IMR-90 (cell line): ENCODE results near the gene C11orf71. TPM values are rescaled to one million over a fixed set of nuclear protein-coding genes. Genes with fewer than 3 reads are reported as not detected.

Experiments used
- ATAC-seq: fragments of 200-7000 bp; cut with Tn5 transposase; 2 replicates; pipeline ENCODE4 v1.9.1; 2020; ENCODE audit warnings: low read depth, mild to moderate bottlenecking, moderate library complexity
- BruUV-seq: library from RNA; stranded (reverse); fragments of 400-500 nt; replicated peaks from 2 replicates; lab custom pipeline; 2021; lab: Mats Ljungman, UMichigan
- CTCF ChIA-PET: fragments of 300-600 bp; formaldehyde crosslinking; extraction: SDS; loops from one replicate; lab custom pipeline; 2021; ENCODE audit warnings: antibody characterized with exemption; lab: Yijun Ruan, JAX
- POLR2A ChIA-PET: fragments of 300-600 bp; sonication (Branson Sonifier 250); formaldehyde crosslinking; loops from one replicate; lab custom pipeline; 2022; ENCODE audit warnings: antibody characterized with exemption; ENCODE audit not compliant: unreplicated experiment; lab: Charles Lee
- DNase-seq: peaks from one replicate; pipeline ENCODE4 v3.0.0; 2013
- H2AFZ ChIP-seq: replicated peaks from 2 replicates; pipeline ENCODE3; 2013; ENCODE audit warnings: low read length, mild to moderate bottlenecking; ENCODE audit not compliant: poor library complexity
- H2AK5ac ChIP-seq: 2 replicates; pipeline ENCODE4 v1.6.1; 2013; ENCODE audit warnings: low read depth, low read length, inconsistent platforms
- H2AK9ac ChIP-seq: replicated peaks from 2 replicates; pipeline ENCODE3; 2013; ENCODE audit warnings: mild to moderate bottlenecking, low read depth, low read length, moderate library complexity; ENCODE audit not compliant: poor library complexity
- H2BK120ac ChIP-seq: 2 replicates; pipeline ENCODE4 v1.6.1; 2013; ENCODE audit warnings: low read depth, low read length, inconsistent platforms
- H2BK15ac ChIP-seq: 3 replicates; pipeline ENCODE4 v1.6.1; 2013; ENCODE audit warnings: low read depth, low read length, inconsistent platforms
- H2BK20ac ChIP-seq: 2 replicates; pipeline ENCODE4 v1.6.1; 2013; ENCODE audit warnings: low read depth, mild to moderate bottlenecking, inconsistent platforms, low read length, moderate library complexity
- H2BK5ac ChIP-seq: 2 replicates; pipeline ENCODE4 v1.6.1; 2013; ENCODE audit warnings: mild to moderate bottlenecking, low read depth, low read length, inconsistent platforms; ENCODE audit not compliant: poor library complexity, severe bottlenecking
- H3K14ac ChIP-seq: replicated peaks from 2 replicates; pipeline ENCODE4 v1.6.1; 2013; ENCODE audit warnings: low read depth, low read length, inconsistent platforms
- H3K18ac ChIP-seq: 2 replicates; pipeline ENCODE4 v1.6.1; 2013; ENCODE audit warnings: low read depth, low read length, control low read depth
- H3K23ac ChIP-seq: 2 replicates; pipeline ENCODE4 v1.6.1; 2013; ENCODE audit warnings: low read depth, low read length, inconsistent platforms
- H3K27ac ChIP-seq: 2 replicates; pipeline ENCODE4 v1.5.1; 2013; ENCODE audit warnings: mild to moderate bottlenecking, control low read depth, low read length; ENCODE audit not compliant: insufficient read depth
- H3K27me3 ChIP-seq: 2 replicates; pipeline ENCODE4 v1.6.1; 2013; ENCODE audit warnings: low read length; ENCODE audit not compliant: control insufficient read depth, insufficient read depth
- H3K36me3 ChIP-seq: 2 replicates; pipeline ENCODE4 v1.6.1; 2013; ENCODE audit warnings: low read length, mixed read lengths; ENCODE audit not compliant: control insufficient read depth, insufficient read depth
- H3K4ac ChIP-seq: 2 replicates; pipeline ENCODE4 v1.6.1; 2013; ENCODE audit warnings: low read depth, low read length, inconsistent platforms
- H3K4me1 ChIP-seq: 2 replicates; pipeline ENCODE4 v1.6.1; 2013; ENCODE audit warnings: low read length, mixed read lengths; ENCODE audit not compliant: control insufficient read depth, insufficient read depth
- H3K4me2 ChIP-seq: 2 replicates; pipeline ENCODE4 v1.6.1; 2013; ENCODE audit warnings: low read depth, mild to moderate bottlenecking, control low read depth, low read length, moderate library complexity
- H3K4me3 ChIP-seq: 2 replicates; pipeline ENCODE4 v1.5.1; 2013; ENCODE audit warnings: low read depth, mild to moderate bottlenecking, control low read depth, low read length, moderate library complexity; ENCODE audit not compliant: insufficient read depth
- H3K56ac ChIP-seq: 2 replicates; pipeline ENCODE4 v1.6.1; 2013; ENCODE audit warnings: low read length, inconsistent platforms; ENCODE audit not compliant: insufficient read depth; ENCODE audit errors: extremely low read depth
- H3K79me1 ChIP-seq, 2 experiments: 2 replicates each; pipeline ENCODE4 v1.6.1; 2013; ENCODE audit warnings: low read length in 2 of 2, inconsistent platforms in 1 of 2, low read depth in 1 of 2
- H3K9ac ChIP-seq: 2 replicates; pipeline ENCODE4 v1.6.1; 2013; ENCODE audit warnings: low read depth, low read length, control low read depth
- H3K9me1 ChIP-seq: 2 replicates; pipeline ENCODE4 v1.6.1; 2013; ENCODE audit warnings: low read length, inconsistent platforms; ENCODE audit not compliant: insufficient read depth
- H3K9me3 ChIP-seq: 2 replicates; pipeline ENCODE4 v1.6.1; 2013; ENCODE audit warnings: low read length; ENCODE audit not compliant: control insufficient read depth, insufficient read depth
- H4K20me1 ChIP-seq: 2 replicates; pipeline ENCODE4 v1.6.1; 2013; ENCODE audit warnings: low read length, inconsistent platforms; ENCODE audit not compliant: insufficient read depth
- H4K5ac ChIP-seq: 2 replicates; pipeline ENCODE4 v1.6.1; 2013; ENCODE audit warnings: mild to moderate bottlenecking, low read depth, low read length, control low read depth
- H4K8ac ChIP-seq, 2 experiments: 2 replicates each; pipeline ENCODE4 v1.6.1; 2013; ENCODE audit warnings: low read depth in 2 of 2, low read length in 2 of 2, control low read depth in 1 of 2, inconsistent platforms in 1 of 2
- H4K91ac ChIP-seq: 2 replicates; pipeline ENCODE4 v1.6.1; 2013; ENCODE audit warnings: low read depth, low read length, inconsistent platforms; ENCODE audit not compliant: insufficient read depth
- BHLHE40 ChIP-seq: fragments of 150-350 bp; IDR thresholded peaks from 2 replicates; pipeline ENCODE4 v1.6.1; 2016; ENCODE audit warnings: mild to moderate bottlenecking, low read depth, low read length
- CEBPB ChIP-seq: IDR thresholded peaks from 2 replicates; pipeline ENCODE4 v1.6.1; 2012; ENCODE audit warnings: low read depth, low read length, improper control_type of control experiment
- CHD1 ChIP-seq: IDR thresholded peaks from 2 replicates; pipeline ENCODE4 v1.6.1; 2012; ENCODE audit warnings: low read depth, low read length, improper control_type of control experiment
- WGBS, 2 experiments: methylation state at CpG; one replicate each; pipeline versions ENCODE4 v1.1.5 to v1.1.7; 2013; ENCODE audit warnings: missing lambda C conversion rate in 2 of 2; ENCODE audit not compliant: insufficient read length in 1 of 2; ENCODE audit errors: extremely low coverage in 2 of 2; 5-methylcytosine and 5-hydroxymethylcytosine counted together
- dilution Hi-C: fragments of 300-500 bp; cut with HindIII; formaldehyde crosslinking; loops from one replicate; pipeline ENCODE4 v1.14.3; 2018; ENCODE audit warnings: low sequenced_read_pairs; ENCODE audit not compliant: unreplicated experiment
- in situ Hi-C: fragments of 300-500 bp; cut with MboI; formaldehyde crosslinking; loops from 3 replicates; pipeline ENCODE4 v1.14.3; 2019; ENCODE audit warnings: low sequenced_read_pairs, inconsistent platforms, mixed read lengths
- intact Hi-C: fragments of 100-400 bp; cut with micrococcal nuclease; formaldehyde crosslinking; loops from 2 replicates; pipeline ENCODE4 v1.10.0; 2022
- polyA plus RNA-seq, 3 experiments: library from polyadenylated mRNA; depleted of rRNA; stranded (reverse); fragments of >200 nt; gene quantifications; 2 replicates each; pipeline ENCODE4 v1.2.3, GENCODE V29; 2012; ENCODE audit warnings: low replicate concordance in 1 of 3
- total RNA-seq: library from RNA; depleted of rRNA; stranded (reverse); fragments of >200 nt; gene quantifications from 2 replicates; pipeline ENCODE4 v1.2.3, GENCODE V29; 2012

C11orf71 gene
- total and polyA plus RNA-seq, 2 of the 4 experiments (the other 2 are of a cell fraction) = 2.3 to 3.7 TPM

DNA sequence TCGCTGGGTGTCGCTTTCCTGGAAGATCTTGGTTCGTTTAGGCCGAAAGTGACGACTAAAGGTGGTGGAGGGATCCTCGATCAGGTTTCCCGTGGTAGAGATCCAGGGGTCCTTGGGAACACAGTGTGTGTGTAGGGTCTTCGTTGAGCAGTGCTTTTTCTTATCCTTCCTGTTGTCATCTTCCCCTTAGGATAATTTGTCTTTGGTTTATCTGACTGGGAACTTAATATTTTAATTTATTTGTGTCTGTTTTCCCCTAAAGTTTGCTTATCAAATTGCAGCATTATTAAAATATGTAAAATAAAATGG is 558 bp upstream of the C11orf71 start:
- peaks cover 2% of the 10 kb centered on the region for H3K36me3 ChIP-seq
- no peaks in the 10 kb centered on the region for H3K9me3 ChIP-seq
- H4K8ac ChIP-seq = peak overlapping the region; percentile 96 to 97
- peak overlapping the region; percentile 99 for H3K56ac ChIP-seq
- no peaks in the 10 kb centered on the region for H3K9me1 ChIP-seq
- H2AK5ac ChIP-seq = peak overlapping the region; percentile 96
- CTCF ChIA-PET = no interaction called here
- intact Hi-C loops (loop anchor here (1.0 to 5.0 kb wide), 5 partner anchors 34 to 119 kb away; partner anchors contain the start of genes NNMT and REXO2), dilution Hi-C loops (no loop called here), in situ Hi-C loops (no loop called here)
- H3K4ac ChIP-seq = peak overlapping the region; percentile 96
- DNase-seq (no peak), ATAC-seq (no peak; the same call in 1 of the 2 replicates)
- peak overlapping the region; percentile 98 for H3K14ac ChIP-seq
- peaks cover 8 to 17% of the 10 kb centered on the region in 2 experiments; a peak in 3 of 4 replicates for H3K79me1 ChIP-seq
- no peaks in the 10 kb centered on the region for H3K27me3 ChIP-seq
- H4K20me1 ChIP-seq = peaks cover 10% of the 10 kb centered on the region; the same call in 1 of the 2 replicates
- BruUV-seq = TSS peak; percentile 64
- peak overlapping the region; percentile 97 for H2BK15ac ChIP-seq
- H2BK120ac ChIP-seq = peak overlapping the region; percentile 88
- POLR2A ChIA-PET = no interaction called here
- H3K23ac ChIP-seq = peak overlapping the region; percentile 99
- peak overlapping the region; percentile 97 for H2AK9ac ChIP-seq
- H3K4me2 ChIP-seq = peak overlapping the region; percentile 98; the same call in 1 of the 2 replicates
- peak overlapping the region; percentile 82 for H2BK5ac ChIP-seq
- H4K91ac ChIP-seq = peak overlapping the region; percentile 92
- TF ChIP-seq BHLHE40 (no peak), CHD1 (peak; percentile 14; the same call in 1 of the 2 replicates), CEBPB (0 out of 2 replicates have a peak, but pooled peaks have one; percentile 91)
- peak overlapping the region; percentile 92 for H3K18ac ChIP-seq
- peak overlapping the region; percentile 94 for H4K5ac ChIP-seq
- H3K4me1 ChIP-seq = peaks cover 5% of the 10 kb centered on the region; the same call in 1 of the 2 replicates
- H2BK20ac ChIP-seq = peak overlapping the region; percentile 58; the same call in 1 of the 2 replicates
- peak overlapping the region; percentile 72 for H3K4me3 ChIP-seq
- peak overlapping the region; percentile 92 for H3K27ac ChIP-seq
- H3K9ac ChIP-seq = peak overlapping the region; percentile 99
- H2AFZ ChIP-seq = peak overlapping the region; percentile 83
- WGBS, 2 experiments = 0% methylated on average over 2 of the region's 8 CpGs; no CpG with 5 or more reads in 1 of the 2 experiments
